Brain microvascular endothelial cell (primary cell): ENCODE results near the gene ABCG8.

Experiments
- DNase-seq: peaks from one replicate; pipeline ENCODE4 v3.0.0-alpha.2; 2020
- H3K27ac ChIP-seq: fragments of 250-450 bp; sonication (Bioruptor Pico); 2 replicates; pipeline ENCODE4 v1.5.1; 2020; ENCODE audit warnings: mild to moderate bottlenecking, moderate library complexity
- H3K27me3 ChIP-seq: fragments of 250-450 bp; sonication (Bioruptor Pico); replicated peaks from 2 replicates; pipeline ENCODE4 v1.5.1; 2020; ENCODE audit warnings: mild to moderate bottlenecking
- H3K36me3 ChIP-seq: fragments of 250-450 bp; sonication (Bioruptor Pico); replicated peaks from 2 replicates; pipeline ENCODE4 v1.5.1; 2020; ENCODE audit warnings: mild to moderate bottlenecking
- H3K4me3 ChIP-seq: 2 replicates; pipeline ENCODE4 v1.5.1; 2011; ENCODE audit warnings: low read depth, mild to moderate bottlenecking, control low read depth, low read length, moderate library complexity
- in situ Hi-C: cut with HindIII; loops from 2 replicates; pipeline ENCODE4 v1.10.0; 2017; ENCODE audit warnings: low sequenced_read_pairs, low pct_ligation_motif_present
- TF ChIP-seq, protein P1 (sequence below): IDR thresholded peaks from 2 replicates; pipeline ENCODE4 v1.5.1; 2011; ENCODE audit warnings: low read depth, mild to moderate bottlenecking, moderate library complexity, low read length, control low read depth, inconsistent platforms; ENCODE audit errors: missing control alignments

The ABCG8 gene

DNA sequence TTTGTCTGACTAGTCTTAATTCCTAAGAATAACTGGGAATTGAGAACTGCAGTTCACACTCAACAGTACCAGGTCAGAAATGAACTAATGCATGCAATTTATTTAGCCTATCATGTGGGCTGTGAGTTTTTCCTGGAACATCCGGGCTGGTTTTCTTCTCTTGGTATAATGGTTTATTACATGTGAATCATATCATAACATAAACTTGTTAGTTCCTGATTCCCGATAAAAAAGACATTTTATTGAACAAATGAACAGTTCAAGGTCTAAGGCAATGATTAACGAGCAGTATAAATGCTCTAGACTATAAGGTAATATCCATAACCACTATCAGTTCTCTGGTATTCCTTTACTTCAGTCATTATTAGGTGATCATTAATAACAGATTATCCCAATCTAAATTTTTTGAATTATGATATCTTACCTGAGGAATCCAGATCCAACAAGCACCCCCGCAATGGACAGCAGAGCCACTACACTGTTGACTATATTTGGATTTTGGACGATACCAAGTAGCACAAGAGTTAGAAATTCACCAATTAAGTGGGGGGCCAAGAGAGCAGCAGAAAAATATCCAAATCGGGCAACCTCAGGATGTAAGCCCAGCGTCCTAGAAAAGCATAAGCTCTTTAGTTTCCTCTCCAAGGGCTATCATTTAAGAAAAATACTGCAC is 19.1 kb upstream of the ABCG8 start:
- DNase-seq = no peak
- Histone ChIP-seq H3K27me3 (no peaks in the 10 kb centered on the region), H3K27ac (no peak overlapping the region), H3K36me3 (no peaks in the 10 kb centered on the region), H3K4me3 (no peak overlapping the region)
- TF ChIP-seq, protein P1, sequence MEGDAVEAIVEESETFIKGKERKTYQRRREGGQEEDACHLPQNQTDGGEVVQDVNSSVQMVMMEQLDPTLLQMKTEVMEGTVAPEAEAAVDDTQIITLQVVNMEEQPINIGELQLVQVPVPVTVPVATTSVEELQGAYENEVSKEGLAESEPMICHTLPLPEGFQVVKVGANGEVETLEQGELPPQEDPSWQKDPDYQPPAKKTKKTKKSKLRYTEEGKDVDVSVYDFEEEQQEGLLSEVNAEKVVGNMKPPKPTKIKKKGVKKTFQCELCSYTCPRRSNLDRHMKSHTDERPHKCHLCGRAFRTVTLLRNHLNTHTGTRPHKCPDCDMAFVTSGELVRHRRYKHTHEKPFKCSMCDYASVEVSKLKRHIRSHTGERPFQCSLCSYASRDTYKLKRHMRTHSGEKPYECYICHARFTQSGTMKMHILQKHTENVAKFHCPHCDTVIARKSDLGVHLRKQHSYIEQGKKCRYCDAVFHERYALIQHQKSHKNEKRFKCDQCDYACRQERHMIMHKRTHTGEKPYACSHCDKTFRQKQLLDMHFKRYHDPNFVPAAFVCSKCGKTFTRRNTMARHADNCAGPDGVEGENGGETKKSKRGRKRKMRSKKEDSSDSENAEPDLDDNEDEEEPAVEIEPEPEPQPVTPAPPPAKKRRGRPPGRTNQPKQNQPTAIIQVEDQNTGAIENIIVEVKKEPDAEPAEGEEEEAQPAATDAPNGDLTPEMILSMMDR = no peak
- in situ Hi-C loops = no loop called here

DNA sequence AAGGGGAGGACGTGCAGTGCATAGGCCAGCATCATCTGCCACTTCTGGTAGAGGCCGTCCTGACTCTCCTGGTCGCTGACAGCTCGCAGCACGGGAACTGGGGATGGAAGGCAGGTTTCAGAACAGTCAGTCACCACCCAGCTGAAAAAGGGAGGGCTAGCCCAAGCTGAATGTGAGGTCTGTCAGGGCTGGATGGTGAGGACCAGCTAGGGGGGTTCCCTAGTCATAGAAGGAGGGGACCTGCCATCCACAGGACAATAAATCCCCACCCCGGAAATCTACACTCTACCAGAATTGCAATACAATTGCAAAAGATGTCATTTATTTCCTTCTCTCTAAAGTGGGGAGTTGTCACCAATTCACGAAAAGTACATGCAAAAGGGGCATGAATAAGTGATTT is 15.9 kb upstream of the ABCG8 start:
- H3K27ac ChIP-seq = no peak overlapping the region
- H3K4me3 ChIP-seq = no peak overlapping the region
- in situ Hi-C loops = no loop called here
- H3K36me3 ChIP-seq = no peaks in the 10 kb centered on the region
- TF ChIP-seq, protein P1 = no peak
- H3K27me3 ChIP-seq = no peaks in the 10 kb centered on the region
- DNase-seq = no peak

DNA sequence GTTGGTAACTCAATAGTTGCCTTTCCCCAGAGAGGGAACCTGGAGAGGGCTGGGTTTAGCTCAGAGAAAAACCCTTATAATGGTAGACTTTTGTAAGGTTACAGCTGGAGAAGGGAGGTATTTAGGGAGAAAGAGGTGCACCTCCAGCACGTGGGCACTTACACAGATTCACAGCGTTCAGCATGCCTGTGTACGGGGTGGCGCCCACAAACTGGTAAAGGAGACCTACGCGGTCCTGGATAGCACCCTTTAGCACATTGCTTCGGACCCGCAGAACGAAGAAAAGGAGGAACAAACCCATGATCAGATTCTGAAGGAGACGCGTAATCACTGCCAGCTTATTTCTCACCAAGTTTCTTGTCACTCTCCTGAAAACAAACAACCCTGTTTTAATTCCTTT is 15.0 kb upstream of the ABCG8 start:
- in situ Hi-C loops = no loop called here
- Histone ChIP-seq H3K36me3 (no peaks in the 10 kb centered on the region), H3K4me3 (no peak overlapping the region), H3K27ac (no peak overlapping the region), H3K27me3 (no peaks in the 10 kb centered on the region)
- no peak for DNase-seq
- TF ChIP-seq, protein P1 = no peak

DNA sequence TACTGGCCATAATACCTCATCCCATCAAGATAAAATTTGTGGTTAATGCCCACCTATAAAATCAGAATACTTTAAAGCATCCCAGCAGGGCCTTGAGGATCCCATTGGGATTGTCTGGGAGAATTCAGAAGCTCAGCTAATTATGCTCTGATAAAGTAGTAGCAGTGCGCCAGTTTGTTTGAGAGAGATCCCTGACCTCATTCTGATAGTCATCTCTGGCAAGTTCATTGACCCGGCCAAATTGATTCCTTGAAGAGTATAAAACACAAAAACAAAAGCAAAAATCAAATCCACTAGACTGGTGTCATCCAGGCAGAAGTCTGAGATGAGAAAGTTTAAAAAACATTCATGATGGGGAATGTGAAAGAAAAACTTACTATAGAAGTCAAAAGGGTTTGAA is 14.3 kb upstream of the ABCG8 start:
- H3K36me3 ChIP-seq = no peaks in the 10 kb centered on the region
- TF ChIP-seq, protein P1 = no peak
- no peak overlapping the region for H3K27ac ChIP-seq
- H3K27me3 ChIP-seq = no peaks in the 10 kb centered on the region
- H3K4me3 ChIP-seq = no peak overlapping the region
- no peak for DNase-seq
- in situ Hi-C loops = no loop called here

DNA sequence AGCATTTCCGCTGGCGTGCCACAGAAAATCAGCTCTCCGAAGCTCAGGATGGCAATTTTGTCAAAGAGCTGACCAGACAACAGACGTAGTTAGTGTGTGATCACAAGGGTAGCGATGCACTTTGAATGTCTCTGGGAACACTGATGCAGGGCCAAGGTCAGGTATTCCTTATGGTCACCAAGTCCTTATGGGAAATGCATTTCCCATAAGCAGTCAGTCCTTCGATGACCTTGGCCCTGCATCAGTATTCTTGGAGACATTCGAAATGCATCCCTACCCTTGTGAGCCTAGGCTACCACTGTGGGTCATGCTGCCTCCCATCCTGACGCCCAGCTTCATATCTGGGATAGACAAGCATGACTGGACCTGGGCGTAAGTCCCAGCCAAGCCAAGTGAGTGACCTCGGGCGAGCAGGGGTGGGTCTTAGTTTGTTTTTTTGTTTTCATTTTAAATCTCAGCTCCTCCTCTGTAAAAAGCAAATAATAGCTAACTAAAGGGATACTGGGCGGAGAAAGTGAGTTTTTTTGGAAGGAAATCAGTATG is 13.7 kb upstream of the ABCG8 start:
- Histone ChIP-seq H3K27me3 (no peaks in the 10 kb centered on the region), H3K36me3 (no peaks in the 10 kb centered on the region), H3K4me3 (no peak overlapping the region), H3K27ac (no peak overlapping the region)
- no peak for DNase-seq
- TF ChIP-seq, protein P1 = no peak
- in situ Hi-C loops = no loop called here

DNA sequence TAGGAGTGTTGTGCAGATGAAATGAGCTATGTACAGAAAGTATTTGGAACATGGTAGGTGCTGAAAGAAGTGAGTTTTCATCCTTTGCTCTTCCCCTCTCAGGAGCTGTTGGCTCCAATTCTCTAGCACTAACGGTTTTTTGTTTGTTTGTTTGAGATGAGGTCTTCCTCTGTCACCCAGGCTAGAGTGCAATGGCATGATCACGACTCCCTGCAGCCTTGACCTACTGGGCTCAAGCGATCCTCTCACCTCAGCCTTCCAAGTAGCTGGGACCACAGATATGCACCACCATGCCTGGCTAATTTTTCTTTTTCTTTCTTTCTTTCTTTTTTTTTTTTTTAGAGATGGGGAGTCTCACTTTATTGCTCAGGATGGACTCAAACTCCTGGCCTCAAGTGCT is 12.9 kb upstream of the ABCG8 start:
- no peak for DNase-seq

More for the DNA sequence above, 12.9 kb upstream of the ABCG8 start:
- H3K36me3 ChIP-seq = no peaks in the 10 kb centered on the region
- in situ Hi-C loops = no loop called here
- peaks cover under 1% of the 10 kb centered on the region for H3K27me3 ChIP-seq
- H3K27ac ChIP-seq = no peak overlapping the region
- no peak overlapping the region for H3K4me3 ChIP-seq
- TF ChIP-seq, protein P1 = no peak
